ENCODE data around the gene RCN1.
"Not testable (repeated sequence)": the region's sequence is repeated elsewhere in the genome, so short reads cannot be mapped to it uniquely, and the experiment has no call there.

Gene RCN1

GRCh38 chr11:32113200-32113919, 22.5 kb downstream of the RCN1 start:
- no peak for DNase-seq (ENCODE audit: low read depth)

- DNase-seq (ENCODE audit: low read depth): no peak
These were observed 23.0 kb downstream of the RCN1 start for GRCh38 chr11:32113920-32114203.

- DNase-seq (ENCODE audit: low read depth): no peak
These were observed 24.6 kb downstream of the RCN1 start for GRCh38 chr11:32115446-32115845.

- no peak for DNase-seq (ENCODE audit: low read depth)
These were observed 25.8 kb downstream of the RCN1 start for GRCh38 chr11:32116668-32117067.

GRCh38 chr11:32118025-32118974, 27.4 kb downstream of the RCN1 start:
- no peak for DNase-seq (ENCODE audit: low read depth)

GRCh38 chr11:32119139-32119538, 28.3 kb downstream of the RCN1 start:
- DNase-seq (ENCODE audit: low read depth): not testable (repeated sequence)

- DNase-seq (ENCODE audit: low read depth): no peak
These were observed 30.1 kb downstream of the RCN1 start for GRCh38 chr11:32121012-32121411.

GRCh38 chr11:32122200-32122599, 31.3 kb downstream of the RCN1 start:
- no peak for DNase-seq (ENCODE audit: low read depth)

- no peak for DNase-seq (ENCODE audit: low read depth)
These were observed 40.4 kb downstream of the RCN1 start for GRCh38 chr11:32131321-32131720.

- no peak for DNase-seq (ENCODE audit: low read depth)
These were observed 45.8 kb downstream of the RCN1 start for GRCh38 chr11:32136657-32137056.

- DNase-seq (ENCODE audit: low read depth): no peak
These were observed 46.4 kb downstream of the RCN1 start for GRCh38 chr11:32137263-32137662.

GRCh38 chr11:32137869-32138268, 47.0 kb downstream of the RCN1 start:
- no peak for DNase-seq (ENCODE audit: low read depth)

- no peak for DNase-seq (ENCODE audit: low read depth)
These were observed 48.0 kb downstream of the RCN1 start for GRCh38 chr11:32138902-32139301.

- no peak for DNase-seq (ENCODE audit: low read depth)
These were observed 49.1 kb downstream of the RCN1 start for GRCh38 chr11:32139896-32140520.

- no peak for DNase-seq (ENCODE audit: low read depth)
These were observed 51.1 kb downstream of the RCN1 start for GRCh38 chr11:32141745-32142546.

- DNase-seq (ENCODE audit: low read depth): no peak
These were observed 52.5 kb downstream of the RCN1 start for GRCh38 chr11:32143378-32143777.

- no peak for DNase-seq (ENCODE audit: low read depth)
These were observed 54.4 kb downstream of the RCN1 start for GRCh38 chr11:32145282-32145681.

- no peak for DNase-seq (ENCODE audit: low read depth)
These were observed 58.0 kb downstream of the RCN1 start for GRCh38 chr11:32148895-32149294.

GRCh38 chr11:32149748-32150147, 58.9 kb downstream of the RCN1 start:
- no peak for DNase-seq (ENCODE audit: low read depth)

GRCh38 chr11:32151027-32151426, 60.2 kb downstream of the RCN1 start:
- DNase-seq (ENCODE audit: low read depth): no peak

GRCh38 chr11:32152216-32152615, 61.3 kb downstream of the RCN1 start:
- no peak for DNase-seq (ENCODE audit: low read depth)

- no peak for DNase-seq (ENCODE audit: low read depth)
These were observed 61.9 kb downstream of the RCN1 start for GRCh38 chr11:32152821-32153220.

All from stimulated activated CD8-positive, alpha-beta memory T cell treated with anti-CD3 and anti-CD28 coated beads, Interleukin-4, amount 100 ng/mL, for 24 hours (primary cell).